Hepatocyte (in vitro differentiated cells): ENCODE data around the gene PHF21B.
"Not testable (repeated sequence)": the region's sequence is repeated elsewhere in the genome, so short reads cannot be mapped to it uniquely, and the experiment has no call there.

ENCODE experiments used
- CTCF ChIP-seq: fragments of 200-600 bp; sonication (generic); IDR thresholded peaks from 2 replicates; pipeline ENCODE4 v1.5.1; 2016; ENCODE audit warnings: antibody characterized with exemption, mild to moderate bottlenecking; ENCODE audit not compliant: poor library complexity
- EZH2 ChIP-seq: fragments of 200-600 bp; sonication (generic); IDR thresholded peaks from 2 replicates; pipeline ENCODE4 v1.6.1; 2016; ENCODE audit warnings: antibody characterized with exemption, mild to moderate bottlenecking, borderline replicate concordance

GRCh38 chr22:44854641-44855040 lies 155.2 kb downstream of the PHF21B start:
- TF ChIP-seq CTCF, EZH2: not testable (repeated sequence)
